B cell (primary cell): Measurements from ENCODE around the gene ADH7. TPM values are rescaled to one million over a fixed set of nuclear protein-coding genes. Genes with fewer than 3 reads are reported as not detected.
"Not testable (repeated sequence)": the region's sequence is repeated elsewhere in the genome, so short reads cannot be mapped to it uniquely, and the experiment has no call there.

Source experiments
- ATAC-seq: fragments of 200-7000 bp; cut with Tn5 transposase; one replicate; pipeline ENCODE4 v1.10.0; 2021; ENCODE audit warnings: low read depth, mild to moderate bottlenecking, moderate number of reproducible peaks, moderate library complexity
- CTCF ChIA-PET: fragments of 350-600 bp; sonication (Branson Sonifier 250); formaldehyde crosslinking; loops from one replicate; lab custom pipeline; 2021; ENCODE audit warnings: antibody characterized with exemption, inconsistent platforms; lab: Charles Lee
- POLR2A ChIA-PET: fragments of 350-600 bp; sonication (Branson Sonifier 250); formaldehyde crosslinking; loops from one replicate; lab custom pipeline; 2021; ENCODE audit warnings: antibody characterized with exemption; lab: Charles Lee
- DNase-seq: peaks from one replicate; pipeline ENCODE4 v3.0.0; 2013
- H2AFZ ChIP-seq: 2 replicates; pipeline ENCODE4 v1.6.1; 2012; ENCODE audit warnings: mild to moderate bottlenecking, low read depth, low read length; ENCODE audit not compliant: insufficient read depth, poor library complexity, severe bottlenecking
- H3K27ac ChIP-seq, 2 donors: 1 replicate in 1 of 2; 2 replicates in 1 of 2; pipeline ENCODE4 v1.5.1; 2012 to 2013; ENCODE audit warnings: low read length in 2 of 2, mild to moderate bottlenecking in 2 of 2, moderate library complexity in 1 of 2
- H3K27me3 ChIP-seq, 4 experiments: fragments of 200-600 bp in 1 of 4; sonication (generic) in 1 of 4; replicated peaks in 1 of 4; 1 replicate in 2 of 4; 2 replicates in 2 of 4; pipeline versions ENCODE4 v1.6.1 to v1.7.0; 2013 to 2016; ENCODE audit warnings: low read length in 3 of 4, mild to moderate bottlenecking in 2 of 4, mixed read lengths in 1 of 4, moderate library complexity in 1 of 4; ENCODE audit not compliant: insufficient read depth in 4 of 4, control insufficient read depth in 3 of 4; ENCODE audit errors: control extremely low read depth in 1 of 4
- H3K36me3 ChIP-seq, 2 experiments: replicated peaks in 1 of 2; 1 replicate in 1 of 2; 2 replicates in 1 of 2; pipeline versions ENCODE4 v1.6.1 to v1.7.1; 2013; ENCODE audit warnings: low read length in 1 of 2; ENCODE audit not compliant: insufficient read depth in 2 of 2, control insufficient read depth in 1 of 2; ENCODE audit errors: control extremely low read depth in 1 of 2, extremely low read depth in 1 of 2
- H3K4me1 ChIP-seq, 2 donors: fragments of 200-600 bp in 1 of 2; sonication (generic) in 1 of 2; 1 replicate in 1 of 2; 2 replicates in 1 of 2; pipeline versions ENCODE4 v1.5.1 to v1.6.1; 2013 to 2017; ENCODE audit warnings: low read length in 2 of 2; ENCODE audit not compliant: control insufficient read depth in 2 of 2, insufficient read depth in 2 of 2
- H3K4me2 ChIP-seq: replicated peaks from 2 replicates; pipeline ENCODE3; 2012; ENCODE audit warnings: mild to moderate bottlenecking, low read depth, low read length; ENCODE audit not compliant: poor library complexity, severe bottlenecking
- H3K4me3 ChIP-seq, 5 experiments: fragments of 200-600 bp in 1 of 5; sonication (generic) in 1 of 5; 1 replicate in 3 of 5; 2 replicates in 2 of 5; pipeline versions ENCODE4 v1.5.1 to v1.7.0; 2011 to 2016; ENCODE audit warnings: low read length in 4 of 5, mild to moderate bottlenecking in 4 of 5, low read depth in 2 of 5, control low read depth in 1 of 5, moderate library complexity in 1 of 5; ENCODE audit not compliant: insufficient read depth in 1 of 5; ENCODE audit errors: control extremely low read depth in 1 of 5, extremely low read depth in 1 of 5
- H3K79me2 ChIP-seq: fragments of 200-600 bp; sonication (generic); one replicate; pipeline ENCODE4 v1.6.0; 2016; ENCODE audit warnings: low read length; ENCODE audit not compliant: control insufficient read depth, insufficient read depth
- H3K9ac ChIP-seq: fragments of 200-600 bp; sonication (generic); 2 replicates; pipeline ENCODE4 v1.6.1; 2017; ENCODE audit warnings: mild to moderate bottlenecking, low read length, moderate library complexity
- H3K9me3 ChIP-seq, 3 donors: one replicate each; pipeline versions ENCODE4 v1.6.1 to v1.7.1; 2013; ENCODE audit warnings: low read length in 2 of 3; ENCODE audit not compliant: control insufficient read depth in 2 of 3, insufficient read depth in 1 of 3; ENCODE audit errors: control extremely low read depth in 1 of 3
- H4K20me1 ChIP-seq: 2 replicates; pipeline ENCODE4 v1.6.0; 2012; ENCODE audit warnings: mild to moderate bottlenecking, low read length; ENCODE audit not compliant: insufficient read depth, control insufficient read depth, poor library complexity, severe bottlenecking
- H3K27ac Mint-ChIP-seq: one replicate; pipeline ENCODE4 v1.8.0; 2021; ENCODE audit warnings: mixed read lengths
- H3K27me3 Mint-ChIP-seq: one replicate; pipeline ENCODE4 v1.8.0; 2021; ENCODE audit warnings: mixed read lengths
- H3K4me1 Mint-ChIP-seq: one replicate; pipeline ENCODE4 v1.8.0; 2021; ENCODE audit warnings: mixed read lengths
- H3K4me3 Mint-ChIP-seq: one replicate; pipeline ENCODE4 v1.8.0; 2021; ENCODE audit warnings: mixed read lengths
- H3K9me3 Mint-ChIP-seq: one replicate; pipeline ENCODE4 v1.8.0; 2022; ENCODE audit warnings: mixed read lengths; ENCODE audit not compliant: insufficient read depth
- EZH2 ChIP-seq: IDR thresholded peaks from 2 replicates; pipeline ENCODE4 v1.6.1; 2012; ENCODE audit warnings: borderline replicate concordance, low read depth, mild to moderate bottlenecking, moderate library complexity, low read length; ENCODE audit not compliant: insufficient read depth, poor library complexity, severe bottlenecking
- WGBS: methylation state at CpG from one replicate; pipeline ENCODE4 v1.1.5; 2013; ENCODE audit warnings: missing lambda C conversion rate; ENCODE audit not compliant: insufficient coverage; 5-methylcytosine and 5-hydroxymethylcytosine counted together
- intact Hi-C: fragments of 100-400 bp; cut with micrococcal nuclease; formaldehyde crosslinking; loops from one replicate; pipeline ENCODE4 v1.10.0; 2022
- polyA plus RNA-seq: library from polyadenylated mRNA; depleted of rRNA; stranded (reverse); fragments of >200 nt; gene quantifications from 2 replicates; pipeline ENCODE4 v1.2.3, GENCODE V29; 2012
- total RNA-seq, 2 donors: library from RNA; stranded (reverse); fragments of 120-200 nt in 1 of 2; gene quantifications; 1 replicate in 1 of 2; 2 replicates in 1 of 2; pipeline versions ENCODE4 v1.2.3 to v1.2.4, GENCODE V29; 2013 to 2022
- TF ChIP-seq, protein P1 (sequence below): fragments of 200-600 bp; IDR thresholded peaks from one replicate; pipeline ENCODE4 v1.8.0; 2022; ENCODE audit warnings: antibody characterized with exemption, mild to moderate bottlenecking

ADH7 gene
- total and polyA plus RNA-seq, 2 donors (not counting 1 experiment from before 2014, with no cell fraction given) = not detected

DNA sequence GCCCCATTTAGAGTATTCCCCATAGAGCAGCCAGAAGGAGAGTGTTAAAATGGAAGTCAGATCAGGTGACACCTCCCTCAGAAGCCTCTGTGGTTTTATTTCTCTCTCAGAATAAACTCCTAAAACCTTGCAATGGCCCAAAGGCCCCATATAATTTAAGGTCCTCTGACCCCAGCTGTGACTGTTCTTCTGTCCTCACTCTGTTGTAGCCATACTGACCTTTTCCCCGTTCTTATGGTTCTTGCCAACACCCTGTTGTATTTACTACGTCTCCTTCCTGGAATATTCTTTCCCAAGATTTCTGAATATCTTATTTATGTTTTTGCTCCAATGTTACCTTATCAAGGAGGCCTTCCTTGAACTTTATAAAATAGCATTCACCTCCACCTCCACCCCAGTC, 18.0 kb downstream of the ADH7 start:
- Histone ChIP-seq H3K79me2 (no peaks in the 10 kb centered on the region), H3K27me3 (no peaks in the 10 kb centered on the region), H3K4me1 (no peaks in the 10 kb centered on the region), H2AFZ (no peak overlapping the region), H3K36me3 (no peaks in the 10 kb centered on the region), H3K9ac (no peak overlapping the region), H3K27ac (no peak overlapping the region), H3K4me2 (no peak overlapping the region), H3K9me3 (no peaks in the 10 kb centered on the region), H3K4me3 (no peak overlapping the region), H4K20me1 (no peaks in the 10 kb centered on the region)
- Mint-ChIP-seq H3K4me1 (no peaks in the 10 kb centered on the region), H3K27me3 (peaks cover 9% of the 10 kb centered on the region), H3K9me3 (peaks cover 2% of the 10 kb centered on the region), H3K4me3 (no peak overlapping the region), H3K27ac (no peak overlapping the region)
- no peak for ATAC-seq
- TF ChIP-seq EZH2 = no peak
- TF ChIP-seq, protein P1, sequence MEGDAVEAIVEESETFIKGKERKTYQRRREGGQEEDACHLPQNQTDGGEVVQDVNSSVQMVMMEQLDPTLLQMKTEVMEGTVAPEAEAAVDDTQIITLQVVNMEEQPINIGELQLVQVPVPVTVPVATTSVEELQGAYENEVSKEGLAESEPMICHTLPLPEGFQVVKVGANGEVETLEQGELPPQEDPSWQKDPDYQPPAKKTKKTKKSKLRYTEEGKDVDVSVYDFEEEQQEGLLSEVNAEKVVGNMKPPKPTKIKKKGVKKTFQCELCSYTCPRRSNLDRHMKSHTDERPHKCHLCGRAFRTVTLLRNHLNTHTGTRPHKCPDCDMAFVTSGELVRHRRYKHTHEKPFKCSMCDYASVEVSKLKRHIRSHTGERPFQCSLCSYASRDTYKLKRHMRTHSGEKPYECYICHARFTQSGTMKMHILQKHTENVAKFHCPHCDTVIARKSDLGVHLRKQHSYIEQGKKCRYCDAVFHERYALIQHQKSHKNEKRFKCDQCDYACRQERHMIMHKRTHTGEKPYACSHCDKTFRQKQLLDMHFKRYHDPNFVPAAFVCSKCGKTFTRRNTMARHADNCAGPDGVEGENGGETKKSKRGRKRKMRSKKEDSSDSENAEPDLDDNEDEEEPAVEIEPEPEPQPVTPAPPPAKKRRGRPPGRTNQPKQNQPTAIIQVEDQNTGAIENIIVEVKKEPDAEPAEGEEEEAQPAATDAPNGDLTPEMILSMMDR = no peak
- ChIA-PET POLR2A (no interaction called here), CTCF (no interaction called here)
- DNase-seq = no peak
- intact Hi-C loops = no loop called here
- WGBS = 88% methylated on average over 1 of the region's 2 CpGs

DNA sequence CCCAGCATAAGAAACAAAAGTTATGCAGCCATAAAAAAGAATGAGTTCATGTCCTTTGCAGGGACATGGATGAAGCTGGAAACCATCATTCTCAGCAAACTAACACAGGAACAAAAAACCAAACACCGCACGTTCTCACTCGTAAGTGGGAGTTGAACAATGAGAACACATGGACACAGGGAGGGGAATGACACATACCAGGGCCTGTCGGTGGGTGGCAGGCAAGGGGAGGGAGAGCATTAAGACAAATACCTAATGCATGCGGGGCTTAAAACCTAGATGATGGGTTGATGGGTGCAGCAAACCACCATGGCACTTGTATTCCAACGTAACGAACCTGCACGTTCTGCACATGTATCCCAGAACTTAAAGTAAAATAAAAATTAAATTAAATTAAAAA, 19.4 kb downstream of the ADH7 start:
- H3K36me3 ChIP-seq, H4K20me1 ChIP-seq, H3K27me3 ChIP-seq, H3K27me3 Mint-ChIP-seq, H3K4me3 Mint-ChIP-seq, H3K4me2 ChIP-seq, H3K27ac Mint-ChIP-seq, H2AFZ ChIP-seq, ATAC-seq, H3K4me1 ChIP-seq, POLR2A ChIA-PET, intact Hi-C loops, H3K9me3 Mint-ChIP-seq, H3K9me3 ChIP-seq, H3K4me1 Mint-ChIP-seq, H3K4me3 ChIP-seq, DNase-seq, H3K79me2 ChIP-seq, H3K27ac ChIP-seq, H3K9ac ChIP-seq: not testable (repeated sequence)
- WGBS = 88% methylated on average over 1 of the region's 8 CpGs
- CTCF ChIA-PET = interaction anchor here (1.7 kb wide), 1 partner anchor 11 kb away, joined by 4 read pairs; no protein-coding TSS in a partner anchor

GRCh38 chr4:99414902-99415301, 20.2 kb downstream of the ADH7 start:
- H3K27ac ChIP-seq, H3K4me1 ChIP-seq, H3K9me3 ChIP-seq, H3K4me3 Mint-ChIP-seq, H3K9ac ChIP-seq, H3K79me2 ChIP-seq, H3K27me3 ChIP-seq, H3K4me2 ChIP-seq, ATAC-seq, POLR2A ChIA-PET, H4K20me1 ChIP-seq, H3K9me3 Mint-ChIP-seq, H3K4me3 ChIP-seq, H2AFZ ChIP-seq, intact Hi-C loops, H3K27ac Mint-ChIP-seq, H3K4me1 Mint-ChIP-seq, H3K36me3 ChIP-seq, DNase-seq, H3K27me3 Mint-ChIP-seq: not testable (repeated sequence)
- CTCF ChIA-PET = interaction anchor here (1.7 kb wide), 1 partner anchor 10 kb away, joined by 4 read pairs; no protein-coding TSS in a partner anchor
- WGBS = no CpG with 5 or more reads among the region's 3 CpGs
